NCI-H774 (cell line): ENCODE results near the gene NDUFS6.

Experiments used
- DNase-seq: peaks from one replicate; lab custom pipeline; 2025; lab: John Stamatoyannopoulos, UW

Gene NDUFS6

GRCh38 chr5:1765880-1766235 is 35.3 kb upstream of the NDUFS6 start:
- DNase-seq = no peak

GRCh38 chr5:1767524-1768282 is 33.5 kb upstream of the NDUFS6 start:
- DNase-seq = no peak

- DNase-seq = no peak
Measured at GRCh38 chr5:1768283-1769000, 32.8 kb upstream of the NDUFS6 start.

GRCh38 chr5:1769017-1769640 is 32.1 kb upstream of the NDUFS6 start:
- DNase-seq = no peak

GRCh38 chr5:1769752-1770442 is 31.3 kb upstream of the NDUFS6 start:
- no peak for DNase-seq

DNA sequence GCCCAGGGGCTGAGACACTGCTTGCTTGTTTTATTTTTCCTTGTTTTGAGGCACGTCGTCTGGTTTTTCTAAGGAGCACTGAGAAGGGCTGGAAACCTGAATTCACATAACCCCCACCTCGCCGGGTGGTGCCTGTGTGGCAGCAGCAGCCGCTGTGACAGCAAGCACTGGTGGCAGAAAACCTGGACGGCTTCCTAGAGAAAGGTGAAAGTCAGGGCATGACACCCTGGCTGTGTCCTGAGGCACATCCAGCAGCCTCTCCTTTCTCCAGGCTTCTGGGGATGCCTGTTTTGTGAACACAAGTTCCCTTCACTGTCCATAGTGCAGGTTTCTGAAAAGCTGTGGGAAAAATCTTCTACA is 30.8 kb upstream of the NDUFS6 start:
- no peak for DNase-seq

DNA sequence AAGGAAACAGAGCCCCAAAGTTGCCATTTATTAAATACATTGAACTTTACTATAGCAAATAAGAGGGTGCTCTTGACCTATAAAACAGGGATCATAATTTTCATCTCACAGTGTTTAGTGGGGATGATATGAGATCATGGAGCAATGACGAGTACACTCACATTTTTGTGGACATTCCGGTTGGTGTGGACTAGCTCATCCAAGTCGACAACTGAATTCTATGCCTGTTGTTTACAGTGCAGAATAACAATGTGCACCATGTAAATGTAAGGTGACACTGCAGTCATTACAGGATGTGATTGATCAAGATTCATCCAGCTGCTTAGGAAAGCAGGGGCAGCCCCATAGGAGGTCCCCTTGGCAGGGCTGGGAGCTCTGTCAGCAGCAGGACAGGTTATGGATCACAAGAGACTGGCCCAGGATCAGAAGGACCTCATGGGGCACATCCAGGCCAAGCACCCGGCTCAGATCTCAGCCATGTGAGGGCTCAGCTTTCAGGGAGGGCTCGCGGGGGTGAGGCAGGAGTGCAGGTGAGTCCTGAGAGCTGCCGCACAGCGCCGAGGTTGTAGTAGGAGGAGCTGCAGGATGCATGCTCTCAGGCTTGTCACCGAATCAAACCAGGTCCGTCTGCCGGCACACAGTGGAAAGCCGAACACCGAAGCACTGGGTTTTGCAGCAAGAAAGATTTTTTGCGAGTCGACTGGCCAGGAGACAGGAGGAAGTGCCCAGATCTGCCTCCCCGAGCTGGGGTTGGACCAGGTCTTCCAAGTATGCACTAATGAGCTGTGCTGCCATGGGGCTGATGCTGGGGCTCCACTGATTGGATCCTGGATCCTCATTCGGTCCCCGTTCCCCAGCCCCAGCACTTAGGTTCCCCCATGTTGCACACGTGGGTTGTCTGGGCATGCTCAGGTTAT is 29.8 kb upstream of the NDUFS6 start:
- DNase-seq = no peak

DNA sequence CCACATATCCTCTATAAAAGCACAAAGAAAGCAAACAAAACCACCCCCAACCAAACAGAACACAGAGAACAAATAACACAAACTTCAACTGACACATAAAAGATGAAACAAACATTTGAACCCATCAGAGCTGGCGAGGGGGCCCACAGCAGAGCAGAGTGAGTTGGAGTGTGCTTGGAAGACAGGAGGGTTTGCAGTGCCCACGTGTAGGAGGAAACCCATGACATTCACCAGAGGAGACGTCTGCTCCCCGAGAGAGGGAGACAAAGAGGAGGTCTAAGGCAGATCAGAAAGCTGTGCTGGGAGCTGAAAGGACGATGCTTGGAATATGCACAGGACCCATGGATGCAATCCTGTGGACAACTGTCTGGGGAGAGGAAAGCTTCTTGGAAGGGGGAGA is 28.6 kb upstream of the NDUFS6 start:
- DNase-seq = no peak

GRCh38 chr5:1776831-1777230 is 24.4 kb upstream of the NDUFS6 start:
- no peak for DNase-seq

GRCh38 chr5:1777281-1778137 is 23.7 kb upstream of the NDUFS6 start:
- no peak for DNase-seq

- no peak for DNase-seq
Measured at GRCh38 chr5:1778138-1779020, 22.8 kb upstream of the NDUFS6 start.

- no peak for DNase-seq
Measured at GRCh38 chr5:1779021-1779680, 22.1 kb upstream of the NDUFS6 start.

DNA sequence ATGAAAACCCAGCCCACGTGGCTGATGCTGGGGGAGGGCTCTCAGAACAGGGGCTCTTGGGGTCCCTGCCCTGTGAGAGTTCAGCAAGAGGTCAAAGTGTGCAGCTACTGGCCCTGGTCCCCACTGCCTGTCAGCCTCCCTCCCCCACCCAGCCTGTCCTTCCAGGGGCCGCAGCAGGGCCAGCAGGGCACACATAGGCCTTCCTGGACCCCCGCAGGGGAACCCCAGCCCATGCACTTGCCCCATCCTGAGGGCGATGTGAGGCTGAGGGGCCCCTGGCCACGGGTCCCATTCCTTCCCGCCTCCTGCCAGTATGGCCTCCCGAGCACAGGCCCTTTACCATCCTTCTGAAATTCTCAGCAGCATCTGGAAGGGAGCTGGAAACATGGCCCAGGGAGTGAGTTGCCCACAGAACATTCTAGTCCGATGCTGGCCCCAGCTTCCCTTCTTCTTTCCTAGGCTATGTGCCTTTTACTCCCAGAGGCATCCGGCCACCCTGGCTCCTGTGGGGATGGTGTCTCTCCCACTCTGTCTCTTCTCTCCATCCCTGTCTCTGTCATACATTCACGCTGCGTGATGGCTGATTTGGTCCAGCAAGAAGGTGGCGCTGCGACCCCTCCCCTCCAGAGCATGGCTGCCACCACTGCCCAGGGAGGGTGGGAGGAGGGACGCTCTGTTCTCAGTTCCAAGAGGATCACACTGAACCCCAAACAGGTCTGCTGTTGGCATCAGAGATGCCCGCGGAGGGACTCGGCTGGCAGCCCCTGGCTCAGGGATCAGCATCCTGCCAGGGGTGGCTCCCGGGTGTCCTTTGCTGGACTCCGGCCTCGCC is 21.2 kb upstream of the NDUFS6 start:
- no peak for DNase-seq

DNA sequence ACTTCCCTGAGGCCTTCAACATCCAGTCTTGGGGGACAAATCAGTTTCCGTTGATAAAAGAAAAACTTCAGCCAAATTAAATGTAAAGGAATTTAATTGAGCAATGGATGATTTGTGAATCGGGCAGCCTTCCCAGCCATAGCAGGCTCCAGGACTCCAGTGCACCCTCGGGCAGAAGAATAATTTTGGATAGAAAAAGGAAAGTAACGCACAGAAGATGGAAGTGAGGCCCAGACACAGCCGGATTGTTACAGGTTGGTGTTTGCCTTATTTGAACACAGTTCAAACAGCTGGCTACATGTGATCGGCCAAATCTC is 20.6 kb upstream of the NDUFS6 start:
- DNase-seq = no peak

DNA sequence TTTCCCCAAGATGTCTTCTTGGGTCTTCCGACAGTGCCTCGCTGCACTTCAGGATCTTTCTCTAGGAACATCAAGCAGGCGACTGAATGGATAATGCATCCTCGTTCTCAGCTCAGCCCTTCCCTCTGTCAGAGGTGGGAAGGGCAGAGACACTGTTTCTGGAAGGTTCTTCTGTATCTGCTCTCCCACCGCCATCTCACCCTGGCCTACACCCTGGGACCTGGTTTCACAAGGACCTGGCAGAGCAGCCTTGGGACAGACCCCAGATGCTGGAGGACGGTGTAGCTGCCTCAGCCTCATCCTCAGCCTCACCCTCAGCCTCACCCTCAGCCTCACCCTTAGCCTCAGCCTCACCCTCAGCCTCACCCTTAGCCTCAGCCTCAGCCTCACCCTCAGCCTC is 20.1 kb upstream of the NDUFS6 start:
- no peak for DNase-seq

GRCh38 chr5:1781726-1782384 is 19.4 kb upstream of the NDUFS6 start:
- no peak for DNase-seq

GRCh38 chr5:1782385-1783215 is 18.6 kb upstream of the NDUFS6 start:
- DNase-seq = no peak
